A549 (cell line): Measurements from ENCODE around the gene ACO1. TPM values are rescaled to one million over a fixed set of nuclear protein-coding genes. Genes with fewer than 3 reads are reported as not detected.

Experiments
- ATAC-seq, 2 experiments: fragments of 200-7000 bp in 1 of 2; fragments of >200 bp in 1 of 2; cut with Nextera tagmentation in 1 of 2; cut with Tn5 transposase in 1 of 2; 3 replicates each; pipeline versions ENCODE4 v1.8.0 to v1.9.1; 2018 to 2020; ENCODE audit warnings: mild to moderate bottlenecking in 1 of 2, moderate library complexity in 1 of 2
- CTCF ChIA-PET: fragments of 300-600 bp; sonication (Branson Sonifier 250); formaldehyde crosslinking; extraction: SDS; loops from one replicate; lab custom pipeline; 2021; ENCODE audit warnings: antibody characterized with exemption, inconsistent platforms; lab: Yijun Ruan, JAX
- POLR2A ChIA-PET: fragments of 350-600 bp; formaldehyde crosslinking; extraction: SDS; loops from one replicate; lab custom pipeline; 2021; ENCODE audit warnings: antibody characterized with exemption, inconsistent platforms; lab: Yijun Ruan, JAX
- DNase-seq, 2 experiments: peaks; one replicate each; pipeline versions ENCODE4 v3.0.0 to v3.0.0-alpha.2; 2011 to 2016; ENCODE audit warnings: low read depth in 1 of 2, low spot score in 1 of 2
- FAIRE-seq: peaks from 2 replicates; lab custom pipeline; 2011; peaks lifted over from hg19 to GRCh38; lab: Jason Lieb, UNC
- H3K27ac ChIP-seq, 2 experiments: fragments of >200 bp; sonication (Bioruptor Twin); formaldehyde crosslinking; 3 replicates each; pipeline ENCODE4 v1.5.1; 2016 to 2017
- H3K4me1 ChIP-seq: fragments of >200 bp; sonication (Bioruptor Twin); formaldehyde crosslinking; 3 replicates; pipeline ENCODE4 v1.6.1; 2016
- H3K4me2 ChIP-seq: fragments of >200 bp; sonication (Bioruptor Twin); formaldehyde crosslinking; 3 replicates; pipeline ENCODE4 v1.6.1; 2016
- H3K4me3 ChIP-seq: fragments of >200 bp; sonication (Bioruptor Twin); formaldehyde crosslinking; 3 replicates; pipeline ENCODE4 v1.5.1; 2016
- H3K9me3 ChIP-seq: fragments of >200 bp; sonication (Bioruptor Twin); formaldehyde crosslinking; 3 replicates; pipeline ENCODE4 v1.6.1; 2016
- BHLHE40 ChIP-seq: IDR thresholded peaks from 2 replicates; pipeline ENCODE4 v1.6.1; 2012; ENCODE audit warnings: low read depth, low read length, inconsistent platforms
- MAFK ChIP-seq: fragments of 450-650 bp; IDR thresholded peaks from 2 replicates; pipeline ENCODE4 v1.6.1; 2014; ENCODE audit not compliant: partially characterized antibody
- NPAS2 ChIP-seq: fragments of 250-450 bp; sonication (Bioruptor Pico); IDR thresholded peaks from 2 replicates; pipeline ENCODE4 v1.8.0; 2022; ENCODE audit warnings: mild to moderate bottlenecking, moderate library complexity, borderline replicate concordance
- RFX5 ChIP-seq: fragments of 450-650 bp; IDR thresholded peaks from 2 replicates; pipeline ENCODE4 v1.7.1; 2014; ENCODE audit warnings: antibody characterized with exemption, mild to moderate bottlenecking, moderate library complexity
- TP53 ChIP-seq: fragments of 250-450 bp; sonication (Bioruptor Pico); IDR thresholded peaks from 2 replicates; pipeline ENCODE4 v1.5.0; 2021; ENCODE audit warnings: mild to moderate bottlenecking, moderate library complexity
- ZC3H11A ChIP-seq: fragments of 450-650 bp; IDR thresholded peaks from 2 replicates; pipeline ENCODE4 v1.6.1; 2014; ENCODE audit warnings: antibody characterized with exemption, mild to moderate bottlenecking
- ZSCAN20 ChIP-seq: fragments of 250-450 bp; sonication (Bioruptor Pico); IDR thresholded peaks from 2 replicates; pipeline ENCODE4 v1.8.0; 2022; ENCODE audit warnings: mild to moderate bottlenecking, moderate library complexity
- WGBS: methylation state at CpG from one replicate; pipeline ENCODE4 v1.1.6; 2017; ENCODE audit errors: missing lambda C conversion rate; 5-methylcytosine and 5-hydroxymethylcytosine counted together
- polyA plus RNA-seq, 4 experiments: library from polyadenylated mRNA; depleted of rRNA in 3 of 4; stranded (reverse); fragments of >200 nt; fragmentation: RNase III in 1 of 4; extraction: RNeasy Plus Mini Kit Qiagen cat#74134 plus additional on column Dnase treatment in 1 of 4; gene quantifications; 2 replicates in 3 of 4; 3 replicates in 1 of 4; pipeline ENCODE4 v1.2.3, GENCODE V29; 2011 to 2017
- TF ChIP-seq, protein P1 (sequence below): fragments of 200-600 bp; sonication (generic); IDR thresholded peaks from 2 replicates; pipeline ENCODE4 v1.6.1; 2016; ENCODE audit warnings: antibody characterized with exemption, mild to moderate bottlenecking, moderate library complexity
- TF ChIP-seq, protein P2 (sequence below): fragments of >200 bp; sonication (Bioruptor Twin); formaldehyde crosslinking; IDR thresholded peaks from 3 replicates; pipeline ENCODE4 v1.5.1; 2016
- TF ChIP-seq, protein P3 (sequence below): fragments of >200 bp; sonication (Bioruptor Twin); formaldehyde crosslinking; IDR thresholded peaks from 2 replicates; pipeline ENCODE4 v1.6.1; 2016
- TF ChIP-seq, protein P4 (sequence below): IDR thresholded peaks from 2 replicates; pipeline ENCODE4 v1.6.1; 2012

ACO1 gene
- polyA plus RNA-seq, 2 of the 4 experiments (the other 2 are of a cell fraction), result 32.2 to 41.0 TPM

DNA sequence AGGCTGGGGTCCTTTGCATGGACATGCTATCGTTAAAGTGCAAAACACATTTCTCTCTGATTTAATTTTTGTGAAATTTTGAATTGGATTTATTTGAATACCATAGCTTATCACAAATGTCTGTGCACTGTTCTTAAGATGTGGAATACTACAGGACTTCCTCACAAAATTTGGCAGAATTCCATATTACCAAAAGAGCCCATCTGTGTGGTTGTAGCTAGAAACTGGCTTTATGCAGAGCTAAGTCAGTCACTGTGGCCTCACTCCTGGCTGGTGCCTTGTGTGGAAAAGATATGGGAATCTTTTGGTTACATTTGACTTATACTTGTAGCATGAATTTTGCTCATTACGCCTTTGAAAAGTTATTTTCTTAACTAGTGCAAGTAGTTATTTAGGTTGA lies 35.5 kb downstream of the ACO1 start (continued):
- TF ChIP-seq, protein P1, sequence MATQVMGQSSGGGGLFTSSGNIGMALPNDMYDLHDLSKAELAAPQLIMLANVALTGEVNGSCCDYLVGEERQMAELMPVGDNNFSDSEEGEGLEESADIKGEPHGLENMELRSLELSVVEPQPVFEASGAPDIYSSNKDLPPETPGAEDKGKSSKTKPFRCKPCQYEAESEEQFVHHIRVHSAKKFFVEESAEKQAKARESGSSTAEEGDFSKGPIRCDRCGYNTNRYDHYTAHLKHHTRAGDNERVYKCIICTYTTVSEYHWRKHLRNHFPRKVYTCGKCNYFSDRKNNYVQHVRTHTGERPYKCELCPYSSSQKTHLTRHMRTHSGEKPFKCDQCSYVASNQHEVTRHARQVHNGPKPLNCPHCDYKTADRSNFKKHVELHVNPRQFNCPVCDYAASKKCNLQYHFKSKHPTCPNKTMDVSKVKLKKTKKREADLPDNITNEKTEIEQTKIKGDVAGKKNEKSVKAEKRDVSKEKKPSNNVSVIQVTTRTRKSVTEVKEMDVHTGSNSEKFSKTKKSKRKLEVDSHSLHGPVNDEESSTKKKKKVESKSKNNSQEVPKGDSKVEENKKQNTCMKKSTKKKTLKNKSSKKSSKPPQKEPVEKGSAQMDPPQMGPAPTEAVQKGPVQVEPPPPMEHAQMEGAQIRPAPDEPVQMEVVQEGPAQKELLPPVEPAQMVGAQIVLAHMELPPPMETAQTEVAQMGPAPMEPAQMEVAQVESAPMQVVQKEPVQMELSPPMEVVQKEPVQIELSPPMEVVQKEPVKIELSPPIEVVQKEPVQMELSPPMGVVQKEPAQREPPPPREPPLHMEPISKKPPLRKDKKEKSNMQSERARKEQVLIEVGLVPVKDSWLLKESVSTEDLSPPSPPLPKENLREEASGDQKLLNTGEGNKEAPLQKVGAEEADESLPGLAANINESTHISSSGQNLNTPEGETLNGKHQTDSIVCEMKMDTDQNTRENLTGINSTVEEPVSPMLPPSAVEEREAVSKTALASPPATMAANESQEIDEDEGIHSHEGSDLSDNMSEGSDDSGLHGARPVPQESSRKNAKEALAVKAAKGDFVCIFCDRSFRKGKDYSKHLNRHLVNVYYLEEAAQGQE, result no peak
- TF ChIP-seq, protein P2, sequence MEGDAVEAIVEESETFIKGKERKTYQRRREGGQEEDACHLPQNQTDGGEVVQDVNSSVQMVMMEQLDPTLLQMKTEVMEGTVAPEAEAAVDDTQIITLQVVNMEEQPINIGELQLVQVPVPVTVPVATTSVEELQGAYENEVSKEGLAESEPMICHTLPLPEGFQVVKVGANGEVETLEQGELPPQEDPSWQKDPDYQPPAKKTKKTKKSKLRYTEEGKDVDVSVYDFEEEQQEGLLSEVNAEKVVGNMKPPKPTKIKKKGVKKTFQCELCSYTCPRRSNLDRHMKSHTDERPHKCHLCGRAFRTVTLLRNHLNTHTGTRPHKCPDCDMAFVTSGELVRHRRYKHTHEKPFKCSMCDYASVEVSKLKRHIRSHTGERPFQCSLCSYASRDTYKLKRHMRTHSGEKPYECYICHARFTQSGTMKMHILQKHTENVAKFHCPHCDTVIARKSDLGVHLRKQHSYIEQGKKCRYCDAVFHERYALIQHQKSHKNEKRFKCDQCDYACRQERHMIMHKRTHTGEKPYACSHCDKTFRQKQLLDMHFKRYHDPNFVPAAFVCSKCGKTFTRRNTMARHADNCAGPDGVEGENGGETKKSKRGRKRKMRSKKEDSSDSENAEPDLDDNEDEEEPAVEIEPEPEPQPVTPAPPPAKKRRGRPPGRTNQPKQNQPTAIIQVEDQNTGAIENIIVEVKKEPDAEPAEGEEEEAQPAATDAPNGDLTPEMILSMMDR, result no peak
- TF ChIP-seq, all 56 proteins: peak for 0

DNA sequence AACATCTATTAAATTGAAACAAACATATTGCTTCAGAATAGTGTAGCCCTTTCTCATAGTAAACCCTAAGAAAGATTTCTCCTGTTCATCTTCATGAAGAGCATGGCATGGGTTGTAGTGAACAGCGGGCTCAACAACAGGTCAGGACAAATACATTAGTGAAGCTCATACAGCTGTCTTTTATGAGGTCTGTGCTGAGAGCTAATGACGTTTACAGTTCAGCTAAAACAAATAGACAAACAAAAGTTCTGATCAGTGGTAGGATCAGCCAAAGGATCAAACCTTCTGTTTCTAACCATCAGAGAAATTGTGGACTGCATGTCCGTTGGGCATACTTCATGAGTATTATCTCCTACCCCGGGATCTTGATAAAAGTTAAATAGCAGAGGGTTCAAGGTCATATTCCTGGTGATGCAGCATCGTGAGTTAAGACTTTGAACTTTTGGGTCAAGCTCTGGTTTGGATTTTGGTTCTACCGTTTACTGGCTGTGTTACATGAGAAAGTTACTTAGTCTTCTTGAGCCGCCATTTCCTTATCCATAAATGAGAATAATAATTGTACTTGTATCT lies 37.9 kb downstream of the ACO1 start:
- CTCF ChIA-PET, result interaction anchor here (1.1 to 1.3 kb wide), 4 partner anchors 9 to 104 kb away, joined by 3 to 5 read pairs (median 4); partner anchors contain the start of gene RIGI

DNA sequence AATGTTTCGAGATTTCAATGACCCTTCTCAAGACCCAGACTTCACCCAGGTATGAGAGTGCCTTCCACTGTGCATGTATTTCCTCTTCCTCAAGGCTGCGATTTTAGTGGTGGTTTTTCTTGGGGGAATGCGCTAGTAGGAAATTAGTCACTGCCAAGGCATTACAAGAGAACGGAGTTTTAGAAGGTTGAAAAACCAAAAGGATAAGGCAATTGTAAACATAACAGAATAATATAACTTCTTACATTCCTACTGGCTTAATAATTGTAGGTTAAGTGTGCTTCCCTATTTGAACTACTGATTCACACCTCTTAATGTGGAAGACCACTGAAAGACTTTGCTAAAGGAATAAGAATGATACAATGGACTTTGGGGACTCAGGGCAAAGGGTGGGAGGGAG lies 38.9 kb downstream of the ACO1 start:
- ChIA-PET POLR2A (no interaction called here), CTCF (interaction anchor here (1.1 to 1.3 kb wide), 2 partner anchors 44 to 103 kb away, joined by 3 to 5 read pairs; partner anchors contain the start of gene RIGI)
- ATAC-seq, result no peak
- Histone ChIP-seq H3K9me3 (no peaks in the 10 kb centered on the region), H3K27ac (no peak overlapping the region)
- FAIRE-seq, result no peak
- whole genome bisulfite sequencing, result 69% methylated on average over 4 of the region's 4 CpGs
- TF ChIP-seq, protein P3, sequence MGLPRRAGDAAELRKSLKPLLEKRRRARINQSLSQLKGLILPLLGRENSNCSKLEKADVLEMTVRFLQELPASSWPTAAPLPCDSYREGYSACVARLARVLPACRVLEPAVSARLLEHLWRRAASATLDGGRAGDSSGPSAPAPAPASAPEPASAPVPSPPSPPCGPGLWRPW, result no peak
- TF ChIP-seq ZSCAN20 (CRISPR knock-in tag) (no peak), MAFK (no peak), ZC3H11A (no peak), NPAS2 (CRISPR knock-in tag) (no peak)
- TF ChIP-seq, protein P1, result no peak
- TF ChIP-seq, all 56 proteins: peak for 0
- DNase-seq, result no peak
- H3K4me2 ChIP-seq, result no peak overlapping the region
- H3K4me3 ChIP-seq, result no peak overlapping the region
- peaks cover 23% of the 10 kb centered on the region for H3K4me1 ChIP-seq

More for the DNA sequence above, 37.9 kb downstream of the ACO1 start:
- 83% methylated on average over 7 of the region's 7 CpGs for WGBS
- TF ChIP-seq BHLHE40, result no peak
- no peak for TF ChIP-seq MAFK
- TF ChIP-seq RFX5, result no peak
- no peak for TF ChIP-seq TP53 (CRISPR knock-in tag)
- TF ChIP-seq, protein P4, sequence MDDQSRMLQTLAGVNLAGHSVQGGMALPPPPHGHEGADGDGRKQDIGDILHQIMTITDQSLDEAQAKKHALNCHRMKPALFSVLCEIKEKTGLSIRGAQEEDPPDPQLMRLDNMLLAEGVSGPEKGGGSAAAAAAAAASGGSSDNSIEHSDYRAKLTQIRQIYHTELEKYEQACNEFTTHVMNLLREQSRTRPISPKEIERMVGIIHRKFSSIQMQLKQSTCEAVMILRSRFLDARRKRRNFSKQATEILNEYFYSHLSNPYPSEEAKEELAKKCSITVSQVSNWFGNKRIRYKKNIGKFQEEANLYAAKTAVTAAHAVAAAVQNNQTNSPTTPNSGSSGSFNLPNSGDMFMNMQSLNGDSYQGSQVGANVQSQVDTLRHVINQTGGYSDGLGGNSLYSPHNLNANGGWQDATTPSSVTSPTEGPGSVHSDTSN, result no peak
- TF ChIP-seq, all 56 proteins: peak for 0
- POLR2A ChIA-PET, result no interaction called here
- Histone ChIP-seq H3K9me3 (no peaks in the 10 kb centered on the region), H3K4me3 (no peak overlapping the region), H3K4me1 (peaks cover 19% of the 10 kb centered on the region), H3K27ac (no peak overlapping the region), H3K4me2 (no peak overlapping the region)
- DNase-seq (no peak), FAIRE-seq (no peak), ATAC-seq (no peak)
